ENCODE data around the gene MDN1.

Gene MDN1

DNA sequence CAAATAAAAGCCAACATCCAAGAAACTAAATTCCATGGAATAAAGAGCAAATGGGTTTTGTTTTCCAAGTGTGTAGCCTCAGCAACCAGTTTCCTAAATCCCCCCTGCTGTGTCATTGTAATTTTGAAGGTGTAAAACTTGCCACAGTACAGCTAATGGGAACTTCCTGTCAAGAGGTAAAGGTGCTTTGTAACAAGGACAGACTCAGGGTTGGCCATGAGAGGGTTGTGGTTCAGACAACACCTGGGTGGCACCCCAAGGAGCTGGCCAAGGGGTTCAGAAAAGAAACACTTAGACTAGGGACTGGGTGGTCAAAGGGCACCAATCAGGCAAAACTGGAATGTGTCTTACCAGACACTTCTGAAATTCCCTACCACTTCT lies 128.7 kb downstream of the MDN1 start:
- Histone ChIP-seq H3K4me1 (ENCODE audit: control extremely low read depth in 1 of 4, control insufficient read depth in 4 of 4, insufficient read depth in 4 of 4, low read length in 3 of 4) (no peaks in the 10 kb centered on the region), H3K27ac (ENCODE audit: insufficient read depth in 1 of 2, low read depth in 1 of 2, low read length in 2 of 2, poor library complexity in 1 of 2, severe bottlenecking in 2 of 2) (peak overlapping the region in 1 of 2 experiments; percentile 54), H3K36me3 (ENCODE audit: control insufficient read depth in 4 of 4, insufficient read depth in 4 of 4, low read length in 3 of 4) (peaks cover 44 to 98% (median 75%) of the 10 kb centered on the region in 4 experiments), H3K27me3 (replicated peaks in 2 of 5; ENCODE audit: control insufficient read depth in 4 of 5, insufficient read depth in 5 of 5, low read length in 4 of 5) (no peaks in the 10 kb centered on the region), H3K9me3 (ENCODE audit: control extremely low read depth in 1 of 5, control insufficient read depth in 4 of 5, insufficient read depth in 2 of 5, low read depth in 1 of 5, low read length in 4 of 5) (no peaks in the 10 kb centered on the region), H3K4me3 (ENCODE audit: control insufficient read depth in 1 of 7, extremely low read depth in 1 of 7, insufficient read depth in 4 of 7, low read depth in 2 of 7, low read length in 6 of 7) (no peak overlapping the region)
- ChIA-PET POLR2A (no interaction called here), CTCF (interaction anchor here (0.6 kb wide), 1 partner anchor 39 kb away, joined by 3 read pairs; no protein-coding TSS in a partner anchor)
- DNase-seq: no peak

- no peak overlapping the region for H3K27ac ChIP-seq (ENCODE audit: insufficient read depth in 1 of 2, low read depth in 1 of 2, low read length in 2 of 2, poor library complexity in 1 of 2, severe bottlenecking in 2 of 2)
- WGBS (ENCODE audit: insufficient coverage): 94% methylated on average over 3 of the region's 5 CpGs
- H3K27me3 ChIP-seq (replicated peaks in 2 of 5; ENCODE audit: control insufficient read depth in 4 of 5, insufficient read depth in 5 of 5, low read length in 4 of 5): no peaks in the 10 kb centered on the region
- peaks cover 54 to 98% (median 76%) of the 10 kb centered on the region in 4 experiments for H3K36me3 ChIP-seq (ENCODE audit: control insufficient read depth in 4 of 4, insufficient read depth in 4 of 4, low read length in 3 of 4)
- no peaks in the 10 kb centered on the region for H3K4me1 ChIP-seq (ENCODE audit: control extremely low read depth in 1 of 4, control insufficient read depth in 4 of 4, insufficient read depth in 4 of 4, low read length in 3 of 4)
- DNase-seq: no peak
- no peak overlapping the region for H3K4me3 ChIP-seq (ENCODE audit: control insufficient read depth in 1 of 7, extremely low read depth in 1 of 7, insufficient read depth in 4 of 7, low read depth in 2 of 7, low read length in 6 of 7)
- no peaks in the 10 kb centered on the region for H3K9me3 ChIP-seq (ENCODE audit: control extremely low read depth in 1 of 5, control insufficient read depth in 4 of 5, insufficient read depth in 2 of 5, low read depth in 1 of 5, low read length in 4 of 5)
- ChIA-PET CTCF (interaction anchor here (1.3 kb wide), 1 partner anchor 13 kb away, joined by 3 read pairs; no protein-coding TSS in a partner anchor), POLR2A (no interaction called here)
Observed at GRCh38 chr6:89689732-89690131, 129.9 kb downstream of the MDN1 start.

- Histone ChIP-seq H3K9me3 (ENCODE audit: control extremely low read depth in 1 of 5, control insufficient read depth in 4 of 5, insufficient read depth in 2 of 5, low read depth in 1 of 5, low read length in 4 of 5) (no peaks in the 10 kb centered on the region), H3K27me3 (replicated peaks in 2 of 5; ENCODE audit: control insufficient read depth in 4 of 5, insufficient read depth in 5 of 5, low read length in 4 of 5) (no peaks in the 10 kb centered on the region), H3K27ac (ENCODE audit: insufficient read depth in 1 of 2, low read depth in 1 of 2, low read length in 2 of 2, poor library complexity in 1 of 2, severe bottlenecking in 2 of 2) (no peak overlapping the region), H3K4me1 (ENCODE audit: control extremely low read depth in 1 of 4, control insufficient read depth in 4 of 4, insufficient read depth in 4 of 4, low read length in 3 of 4) (no peaks in the 10 kb centered on the region), H3K4me3 (ENCODE audit: control insufficient read depth in 1 of 7, extremely low read depth in 1 of 7, insufficient read depth in 4 of 7, low read depth in 2 of 7, low read length in 6 of 7) (no peak overlapping the region), H3K36me3 (ENCODE audit: control insufficient read depth in 4 of 4, insufficient read depth in 4 of 4, low read length in 3 of 4) (peaks cover 45 to 94% (median 77%) of the 10 kb centered on the region in 4 experiments)
- WGBS (ENCODE audit: insufficient coverage): 100% methylated on average over 2 of the region's 2 CpGs
- ChIA-PET POLR2A (no interaction called here), CTCF (interaction anchor here (0.6 kb wide), 1 partner anchor 22 kb away, joined by 3 read pairs; no protein-coding TSS in a partner anchor)
- no peak for DNase-seq
Observed at GRCh38 chr6:89688328-89688727, 131.3 kb downstream of the MDN1 start.

DNA sequence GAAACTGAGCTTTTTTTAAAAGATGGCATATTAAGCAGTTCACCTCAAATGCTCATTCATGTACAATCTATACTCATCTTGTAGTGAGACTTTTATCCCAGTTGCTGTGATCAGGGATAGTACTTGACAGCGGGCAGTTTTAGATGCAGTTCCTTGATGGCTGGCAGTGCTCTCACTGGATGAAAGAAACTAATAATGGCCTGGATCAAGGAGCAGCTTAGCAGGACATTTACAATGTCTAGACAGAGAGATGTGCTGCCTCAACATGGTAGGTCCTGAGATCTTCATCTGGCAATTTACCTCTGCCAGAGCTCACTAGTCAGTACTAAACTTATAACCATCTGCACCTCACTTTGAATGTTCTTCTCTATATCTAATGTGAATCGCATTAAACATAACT lies 134.3 kb downstream of the MDN1 start:
- Histone ChIP-seq H3K27ac (ENCODE audit: insufficient read depth in 1 of 2, low read depth in 1 of 2, low read length in 2 of 2, poor library complexity in 1 of 2, severe bottlenecking in 2 of 2) (no peak overlapping the region), H3K27me3 (replicated peaks in 2 of 5; ENCODE audit: control insufficient read depth in 4 of 5, insufficient read depth in 5 of 5, low read length in 4 of 5) (no peaks in the 10 kb centered on the region), H3K9me3 (ENCODE audit: control extremely low read depth in 1 of 5, control insufficient read depth in 4 of 5, insufficient read depth in 2 of 5, low read depth in 1 of 5, low read length in 4 of 5) (no peaks in the 10 kb centered on the region), H3K36me3 (ENCODE audit: control insufficient read depth in 4 of 4, insufficient read depth in 4 of 4, low read length in 3 of 4) (peaks cover 39 to 91% (median 75%) of the 10 kb centered on the region in 4 experiments), H3K4me1 (ENCODE audit: control extremely low read depth in 1 of 4, control insufficient read depth in 4 of 4, insufficient read depth in 4 of 4, low read length in 3 of 4) (no peaks in the 10 kb centered on the region), H3K4me3 (ENCODE audit: control insufficient read depth in 1 of 7, extremely low read depth in 1 of 7, insufficient read depth in 4 of 7, low read depth in 2 of 7, low read length in 6 of 7) (no peak overlapping the region)
- CTCF ChIA-PET: no interaction called here
- POLR2A ChIA-PET: no interaction called here
- DNase-seq: no peak
- 100% methylated on average over 2 of the region's 2 CpGs for WGBS (ENCODE audit: insufficient coverage)

GRCh38 chr6:89682991-89683390 lies 136.6 kb downstream of the MDN1 start:
- no peaks in the 10 kb centered on the region for H3K27me3 ChIP-seq (replicated peaks in 2 of 5; ENCODE audit: control insufficient read depth in 4 of 5, insufficient read depth in 5 of 5, low read length in 4 of 5)
- no peak overlapping the region for H3K4me3 ChIP-seq (ENCODE audit: control insufficient read depth in 1 of 7, extremely low read depth in 1 of 7, insufficient read depth in 4 of 7, low read depth in 2 of 7, low read length in 6 of 7)
- H3K9me3 ChIP-seq (ENCODE audit: control extremely low read depth in 1 of 5, control insufficient read depth in 4 of 5, insufficient read depth in 2 of 5, low read depth in 1 of 5, low read length in 4 of 5): no peaks in the 10 kb centered on the region
- peaks cover 43 to 91% (median 74%) of the 10 kb centered on the region in 4 experiments for H3K36me3 ChIP-seq (ENCODE audit: control insufficient read depth in 4 of 4, insufficient read depth in 4 of 4, low read length in 3 of 4)
- WGBS (ENCODE audit: insufficient coverage): no CpG with 5 or more reads among the region's 1 CpG
- no peak for DNase-seq
- H3K27ac ChIP-seq (ENCODE audit: insufficient read depth in 1 of 2, low read depth in 1 of 2, low read length in 2 of 2, poor library complexity in 1 of 2, severe bottlenecking in 2 of 2): no peak overlapping the region
- ChIA-PET POLR2A (no interaction called here), CTCF (interaction anchor here (1.0 kb wide), 1 partner anchor 50 kb away, joined by 3 read pairs; no protein-coding TSS in a partner anchor)
- H3K4me1 ChIP-seq (ENCODE audit: control extremely low read depth in 1 of 4, control insufficient read depth in 4 of 4, insufficient read depth in 4 of 4, low read length in 3 of 4): no peaks in the 10 kb centered on the region

- no peaks in the 10 kb centered on the region for H3K9me3 ChIP-seq (ENCODE audit: control extremely low read depth in 1 of 5, control insufficient read depth in 4 of 5, insufficient read depth in 2 of 5, low read depth in 1 of 5, low read length in 4 of 5)
- ChIA-PET POLR2A (no interaction called here), CTCF (no interaction called here)
- peaks cover 35 to 90% (median 73%) of the 10 kb centered on the region in 4 experiments for H3K36me3 ChIP-seq (ENCODE audit: control insufficient read depth in 4 of 4, insufficient read depth in 4 of 4, low read length in 3 of 4)
- no peaks in the 10 kb centered on the region for H3K4me1 ChIP-seq (ENCODE audit: control extremely low read depth in 1 of 4, control insufficient read depth in 4 of 4, insufficient read depth in 4 of 4, low read length in 3 of 4)
- H3K27me3 ChIP-seq (replicated peaks in 2 of 5; ENCODE audit: control insufficient read depth in 4 of 5, insufficient read depth in 5 of 5, low read length in 4 of 5): no peaks in the 10 kb centered on the region
- H3K4me3 ChIP-seq (ENCODE audit: control insufficient read depth in 1 of 7, extremely low read depth in 1 of 7, insufficient read depth in 4 of 7, low read depth in 2 of 7, low read length in 6 of 7): no peak overlapping the region
- 91% methylated on average over 8 of the region's 10 CpGs for WGBS (ENCODE audit: insufficient coverage)
- H3K27ac ChIP-seq (ENCODE audit: insufficient read depth in 1 of 2, low read depth in 1 of 2, low read length in 2 of 2, poor library complexity in 1 of 2, severe bottlenecking in 2 of 2): no peak overlapping the region
- no peak for DNase-seq
Observed at GRCh38 chr6:89681983-89682564, 137.5 kb downstream of the MDN1 start.

DNA sequence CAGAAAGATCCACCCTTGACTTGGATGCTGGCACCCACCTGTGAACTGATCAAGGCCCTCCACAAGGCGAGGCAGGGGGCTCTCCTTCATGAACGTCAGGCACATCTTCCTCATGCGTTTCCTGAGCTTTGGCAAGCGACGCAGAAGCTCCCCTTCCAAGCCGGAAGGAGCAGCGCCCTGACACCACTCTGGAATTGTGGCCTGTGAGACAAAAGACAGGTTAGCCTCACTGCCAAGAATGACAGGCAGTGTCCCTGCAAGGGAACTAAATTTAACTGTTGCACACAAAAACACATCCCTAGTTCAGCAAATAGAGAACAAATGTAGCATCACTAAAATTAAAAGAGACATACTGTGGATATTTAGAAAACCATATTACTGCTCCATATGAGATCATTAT lies 139.0 kb downstream of the MDN1 start:
- no peak for DNase-seq
- ChIA-PET CTCF (no interaction called here), POLR2A (no interaction called here)
- Histone ChIP-seq H3K9me3 (ENCODE audit: control extremely low read depth in 1 of 5, control insufficient read depth in 4 of 5, insufficient read depth in 2 of 5, low read depth in 1 of 5, low read length in 4 of 5) (no peaks in the 10 kb centered on the region), H3K4me1 (ENCODE audit: control extremely low read depth in 1 of 4, control insufficient read depth in 4 of 4, insufficient read depth in 4 of 4, low read length in 3 of 4) (no peaks in the 10 kb centered on the region), H3K4me3 (ENCODE audit: control insufficient read depth in 1 of 7, extremely low read depth in 1 of 7, insufficient read depth in 4 of 7, low read depth in 2 of 7, low read length in 6 of 7) (no peak overlapping the region), H3K27ac (ENCODE audit: insufficient read depth in 1 of 2, low read depth in 1 of 2, low read length in 2 of 2, poor library complexity in 1 of 2, severe bottlenecking in 2 of 2) (no peak overlapping the region), H3K27me3 (replicated peaks in 2 of 5; ENCODE audit: control insufficient read depth in 4 of 5, insufficient read depth in 5 of 5, low read length in 4 of 5) (no peaks in the 10 kb centered on the region), H3K36me3 (ENCODE audit: control insufficient read depth in 4 of 4, insufficient read depth in 4 of 4, low read length in 3 of 4) (peaks cover 34 to 90% (median 72%) of the 10 kb centered on the region in 4 experiments)
- 95% methylated on average over 7 of the region's 7 CpGs for WGBS (ENCODE audit: insufficient coverage)

Data from common myeloid progenitor, CD34-positive (primary cell).